H1 (cell line): ENCODE results near the gene ASS1. TPM values are rescaled to one million over a fixed set of nuclear protein-coding genes. Genes with fewer than 3 reads are reported as not detected.

ENCODE experiments used
- CTCF ChIA-PET: fragments of 300-600 bp; sonication (Branson Sonifier 250); formaldehyde crosslinking; loops from one replicate; lab custom pipeline; 2021; ENCODE audit not compliant: partially characterized antibody; lab: Charles Lee
- POLR2A ChIA-PET: fragments of 300-600 bp; sonication (Branson Sonifier 250); formaldehyde crosslinking; loops from one replicate; lab custom pipeline; 2021; ENCODE audit warnings: inconsistent platforms; ENCODE audit not compliant: partially characterized antibody; lab: Charles Lee
- DNase-seq, 2 experiments: peaks; one replicate each; pipeline versions ENCODE4 v3.0.0 to v3.0.0-alpha.2; 2010 to 2022; ENCODE audit warnings: low spot score in 2 of 2, low read depth in 1 of 2, mixed read lengths in 1 of 2
- FAIRE-seq: peaks from 2 replicates; lab custom pipeline; 2011; peaks lifted over from hg19 to GRCh38; lab: Jason Lieb, UNC
- H2AFZ ChIP-seq: 2 replicates; pipeline ENCODE4 v1.8.1; 2012; ENCODE audit warnings: low read length, inconsistent platforms
- H2AK5ac ChIP-seq: 2 replicates; pipeline ENCODE4 v1.6.1; 2013; ENCODE audit warnings: low read depth, low read length
- H2BK120ac ChIP-seq: replicated peaks from 2 replicates; pipeline ENCODE3; 2013; ENCODE audit warnings: low read depth, low read length, inconsistent platforms
- H2BK12ac ChIP-seq: 2 replicates; pipeline ENCODE4 v1.6.1; 2013; ENCODE audit warnings: low read depth, low read length
- H2BK15ac ChIP-seq: 2 replicates; pipeline ENCODE4 v1.6.1; 2013; ENCODE audit warnings: low read length
- H2BK20ac ChIP-seq: 2 replicates; pipeline ENCODE4 v1.6.1; 2013; ENCODE audit warnings: low read length
- H2BK5ac ChIP-seq: 2 replicates; pipeline ENCODE4 v1.6.1; 2013; ENCODE audit warnings: low read depth, low read length
- H3K14ac ChIP-seq: 2 replicates; pipeline ENCODE4 v1.6.1; 2013; ENCODE audit warnings: inconsistent platforms; ENCODE audit not compliant: insufficient read length
- H3K18ac ChIP-seq: 2 replicates; pipeline ENCODE4 v1.6.1; 2013; ENCODE audit warnings: low read length; ENCODE audit errors: extremely low read depth
- H3K23ac ChIP-seq: 2 replicates; pipeline ENCODE4 v1.6.1; 2013; ENCODE audit warnings: inconsistent platforms; ENCODE audit not compliant: insufficient read length
- H3K23me2 ChIP-seq: 2 replicates; pipeline ENCODE4 v1.6.1; 2013; ENCODE audit warnings: low read depth, low read length
- H3K27ac ChIP-seq: 2 replicates; pipeline ENCODE4 v1.6.1; 2011; ENCODE audit warnings: low read depth, low read length, inconsistent platforms
- H3K27me3 ChIP-seq, 4 experiments: replicated peaks in 1 of 4; 1 replicate in 1 of 4; 2 replicates in 3 of 4; pipeline versions ENCODE4 v1.6.1 to v1.8.1; 2011 to 2013; ENCODE audit warnings: low read length in 3 of 4, mild to moderate bottlenecking in 3 of 4, inconsistent platforms in 2 of 4, mixed read lengths in 2 of 4, moderate library complexity in 1 of 4; ENCODE audit not compliant: control insufficient read depth in 3 of 4, insufficient read depth in 3 of 4; ENCODE audit errors: extremely low read depth in 1 of 4
- H3K36me3 ChIP-seq, 4 experiments: 2 replicates each; pipeline versions ENCODE4 v1.6.1 to v1.8.1; 2011 to 2013; ENCODE audit warnings: mild to moderate bottlenecking in 4 of 4, low read length in 3 of 4, moderate library complexity in 2 of 4, control low read depth in 1 of 4, inconsistent platforms in 1 of 4; ENCODE audit not compliant: insufficient read depth in 4 of 4, control insufficient read depth in 2 of 4
- H3K4ac ChIP-seq: replicated peaks from 2 replicates; pipeline ENCODE3; 2013; ENCODE audit warnings: low read length, low read depth, mixed read lengths, inconsistent platforms; ENCODE audit not compliant: insufficient read length
- H3K4me1 ChIP-seq, 4 experiments: replicated peaks in 1 of 4; 1 replicate in 1 of 4; 2 replicates in 3 of 4; pipeline versions ENCODE4 v1.6.1 to v1.8.1; 2011 to 2013; ENCODE audit warnings: low read length in 3 of 4, inconsistent platforms in 2 of 4, mixed read lengths in 1 of 4; ENCODE audit not compliant: insufficient read depth in 4 of 4, control insufficient read depth in 3 of 4
- H3K4me2 ChIP-seq, 2 experiments: 2 replicates each; pipeline versions ENCODE4 v1.6.1 to v1.8.1; 2011 to 2013; ENCODE audit warnings: low read depth in 2 of 2, low read length in 2 of 2, control low read depth in 1 of 2, inconsistent platforms in 1 of 2, mild to moderate bottlenecking in 1 of 2; ENCODE audit not compliant: insufficient read depth in 1 of 2
- H3K4me3 ChIP-seq, 4 experiments: fragments of 200-600, 300-600 bp in 1 of 4; sonication (generic), shearing (Covaris generic), sonication (Bioruptor Twin) in 1 of 4; 2 replicates each; pipeline versions ENCODE4 v1.5.1 to v1.8.1; 2011 to 2016; ENCODE audit warnings: low read length in 4 of 4, low read depth in 3 of 4, control low read depth in 2 of 4, inconsistent platforms in 2 of 4, mild to moderate bottlenecking in 2 of 4, mixed read lengths in 1 of 4, moderate library complexity in 1 of 4; ENCODE audit not compliant: insufficient read depth in 2 of 4; ENCODE audit errors: extremely low read depth in 1 of 4
- H3K56ac ChIP-seq: replicated peaks from 2 replicates; pipeline ENCODE3; 2013; ENCODE audit warnings: low read depth, mild to moderate bottlenecking, mixed read lengths, low read length, inconsistent platforms; ENCODE audit not compliant: insufficient read length
- H3K79me1 ChIP-seq: 2 replicates; pipeline ENCODE4 v1.6.1; 2013; ENCODE audit warnings: low read depth, low read length, control low read depth
- H3K79me2 ChIP-seq, 2 experiments: 2 replicates each; pipeline versions ENCODE4 v1.6.1 to v1.8.1; 2012 to 2013; ENCODE audit warnings: low read length in 2 of 2, mild to moderate bottlenecking in 2 of 2, inconsistent platforms in 1 of 2; ENCODE audit not compliant: insufficient read depth in 2 of 2, control insufficient read depth in 1 of 2
- H3K9ac ChIP-seq, 4 experiments: replicated peaks in 1 of 4; 1 replicate in 1 of 4; 2 replicates in 3 of 4; pipeline versions ENCODE4 v1.6.1 to v1.8.1; 2011 to 2013; ENCODE audit warnings: low read depth in 3 of 4, low read length in 3 of 4, control low read depth in 2 of 4, mild to moderate bottlenecking in 2 of 4, moderate library complexity in 2 of 4, inconsistent platforms in 1 of 4; ENCODE audit errors: extremely low read depth in 1 of 4
- H3K9me3 ChIP-seq, 2 experiments: 2 replicates each; pipeline versions ENCODE4 v1.6.1 to v1.8.1; 2012 to 2013; ENCODE audit warnings: mild to moderate bottlenecking in 2 of 2, moderate library complexity in 2 of 2, control low read depth in 1 of 2, inconsistent platforms in 1 of 2, low read depth in 1 of 2, low read length in 1 of 2, mixed read lengths in 1 of 2; ENCODE audit not compliant: insufficient read depth in 2 of 2
- H4K20me1 ChIP-seq, 2 experiments: replicated peaks in 1 of 2; 2 replicates each; pipeline versions ENCODE3 to v1.8.1; 2011 to 2013; ENCODE audit warnings: inconsistent platforms in 2 of 2, low read length in 2 of 2, mild to moderate bottlenecking in 1 of 2; ENCODE audit not compliant: insufficient read depth in 2 of 2, control insufficient read depth in 1 of 2
- H4K5ac ChIP-seq: 2 replicates; pipeline ENCODE4 v1.6.1; 2013; ENCODE audit warnings: low read length, low read depth, mixed read lengths, inconsistent platforms; ENCODE audit not compliant: insufficient read length
- H4K8ac ChIP-seq: 2 replicates; pipeline ENCODE4 v1.8.0; 2013; ENCODE audit warnings: mild to moderate bottlenecking, moderate library complexity, low read length, inconsistent platforms; ENCODE audit not compliant: insufficient read depth; ENCODE audit errors: extremely low read depth
- H4K91ac ChIP-seq: replicated peaks from 2 replicates; pipeline ENCODE3; 2013; ENCODE audit warnings: low read length, mixed read lengths, inconsistent platforms; ENCODE audit not compliant: insufficient read length
- ASH2L ChIP-seq: fragments of 200-600, 300-600 bp; sonication (generic); IDR thresholded peaks from one replicate; pipeline ENCODE4 v1.7.1; 2017; ENCODE audit warnings: low read length
- GABPA ChIP-seq: IDR thresholded peaks from 2 replicates; pipeline ENCODE4 v1.6.1; 2011; ENCODE audit warnings: mild to moderate bottlenecking, low read length, moderate library complexity, borderline replicate concordance; ENCODE audit not compliant: insufficient read depth
- POLR2A ChIP-seq, 2 experiments: IDR thresholded peaks; 1 replicate in 1 of 2; 2 replicates in 1 of 2; pipeline ENCODE4 v1.6.1; 2011; ENCODE audit warnings: low read depth in 2 of 2, low read length in 2 of 2, mild to moderate bottlenecking in 2 of 2; ENCODE audit errors: control extremely low read depth in 1 of 2
- TAF7 ChIP-seq: optimal IDR thresholded peaks from 2 replicates; pipeline ENCODE3; 2011; ENCODE audit warnings: low read depth, mild to moderate bottlenecking, inconsistent platforms, low read length, moderate library complexity, borderline replicate concordance
- ZNF274 ChIP-seq: IDR thresholded peaks from 2 replicates; pipeline ENCODE4 v1.7.0; 2012; ENCODE audit warnings: low read length, borderline replicate concordance; ENCODE audit errors: extremely low read depth
- WGBS, 2 experiments: shearing (Covaris generic) in 1 of 2; methylation state at CpG; one replicate each; pipeline versions ENCODE4 v1.1.6 to v1.1.7; 2013 to 2015; ENCODE audit warnings: low lambda C conversion rate in 2 of 2, mixed read lengths in 2 of 2, inconsistent platforms in 1 of 2, low coverage in 1 of 2, missing lambda C conversion rate in 1 of 2; ENCODE audit not compliant: insufficient replicate concordance in 2 of 2, insufficient coverage in 1 of 2, insufficient read length in 1 of 2; ENCODE audit errors: extremely low coverage in 1 of 2, missing lambda C conversion rate in 1 of 2; 5-methylcytosine and 5-hydroxymethylcytosine counted together
- polyA plus RNA-seq, 7 experiments: library from polyadenylated mRNA; depleted of rRNA in 3 of 7; stranded (reverse) in 5 of 7; unstranded in 2 of 7; fragments of >200 nt in 5 of 7; fragments of 200-250 nt in 2 of 7; gene quantifications; 1 replicate in 5 of 7; 2 replicates in 1 of 7; 4 replicates in 1 of 7; pipeline versions ENCODE4 v1.2.1 to v1.2.3, GENCODE V29; 2011 to 2013; ENCODE audit warnings: missing spikeins in 2 of 7, mixed read lengths in 2 of 7
- total RNA-seq: library from RNA; stranded (reverse); fragmentation: NEBNext Ultra II Directional; extraction: Animal tissue kit (Norgen Biotek cat#: 25700); gene quantifications from 2 replicates; pipeline ENCODE4 v1.2.1, GENCODE V29; 2021

The ASS1 gene
- total and polyA plus RNA-seq, 2 of the 8 experiments (the other 6 are each of a cell fraction or from before 2014, with no cell fraction given), result 108 to 296 TPM

DNA sequence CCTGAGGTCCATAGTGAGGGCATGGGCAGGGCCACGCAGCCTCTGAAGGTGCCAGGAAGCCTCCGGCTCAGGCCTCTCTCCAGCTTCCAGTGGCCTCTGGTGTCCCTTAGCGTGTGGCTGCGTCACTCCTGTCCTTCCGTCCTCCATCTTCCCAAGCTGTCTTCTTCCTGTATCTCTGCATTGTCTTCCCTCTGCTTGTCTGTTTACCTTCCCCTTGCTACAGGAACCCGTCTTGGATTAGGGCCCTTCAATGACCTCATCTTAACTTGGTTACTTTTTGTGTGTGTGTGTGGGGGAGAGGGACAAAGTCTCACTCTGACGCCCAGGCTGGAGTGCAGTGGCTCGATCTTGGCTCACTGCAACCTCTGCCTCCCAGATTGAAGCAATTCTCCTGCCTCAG is 14.4 kb downstream of the ASS1 start:
- H2BK15ac ChIP-seq, result no peak overlapping the region
- no peak overlapping the region for H4K91ac ChIP-seq
- H3K23ac ChIP-seq, result no peak overlapping the region
- no peak for DNase-seq
- H3K56ac ChIP-seq, result no peak overlapping the region
- H2BK12ac ChIP-seq, result no peak overlapping the region
- peaks cover 0 to 14% (median 0%) of the 10 kb centered on the region in 4 experiments; a peak in 4 of 8 replicates for H3K36me3 ChIP-seq
- H4K20me1 ChIP-seq, result peaks cover 0 to 6% of the 10 kb centered on the region in 2 experiments
- H3K9ac ChIP-seq, result no peak overlapping the region
- H3K18ac ChIP-seq, result no peak overlapping the region
- 90% methylated on average over 8 of the region's 8 CpGs; no CpG with 5 or more reads in 1 of the 2 experiments for WGBS, 2 experiments
- H4K5ac ChIP-seq, result no peak overlapping the region
- H3K4me1 ChIP-seq, result no peaks in the 10 kb centered on the region; a peak in 1 of 7 replicates
- no peak overlapping the region for H2AFZ ChIP-seq
- no peaks in the 10 kb centered on the region for H3K79me1 ChIP-seq
- no peak overlapping the region for H3K4me2 ChIP-seq
- ChIA-PET POLR2A (interaction anchor here (1.4 to 3.5 kb wide), 2 partner anchors 11 to 13 kb away, joined by 3 to 10 read pairs; no protein-coding TSS in a partner anchor), CTCF (interaction anchor here (0.6 to 11.9 kb wide), 11 partner anchors 11 to 248 kb away, joined by 3 to 136 read pairs (median 14); partner anchors contain the start of gene EXOSC2)
- H3K4ac ChIP-seq, result no peak overlapping the region
- FAIRE-seq, result no peak
- peaks cover 8% of the 10 kb centered on the region; the same call in 1 of the 2 replicates for H3K23me2 ChIP-seq
- no peak overlapping the region for H2BK20ac ChIP-seq
- H3K9me3 ChIP-seq, result no peaks in the 10 kb centered on the region
- H2AK5ac ChIP-seq, result no peak overlapping the region
- no peak overlapping the region for H4K8ac ChIP-seq
- no peaks in the 10 kb centered on the region for H3K79me2 ChIP-seq
- H3K27ac ChIP-seq, result no peak overlapping the region
- no peak overlapping the region for H2BK5ac ChIP-seq
- H3K27me3 ChIP-seq, result no peaks in the 10 kb centered on the region
- H3K4me3 ChIP-seq, result no peak overlapping the region
- TF ChIP-seq POLR2A (IDR thresholded peaks at IDR 0.05; ENCODE audit: control extremely low read depth in 1 of 2, low read depth in 2 of 2, low read length in 2 of 2) (no peak), GABPA (no peak), ZNF274 (no peak), ASH2L (no peak), TAF7 (no peak)
- H2BK120ac ChIP-seq, result no peak overlapping the region
- no peak overlapping the region for H3K14ac ChIP-seq
